Endothelial cell of umbilical vein (primary cell): ENCODE data around the gene OR3A2. TPM values are rescaled to one million over a fixed set of nuclear protein-coding genes. Genes with fewer than 3 reads are reported as not detected.

Experiments used
- BruUV-seq: library from RNA; stranded (reverse); fragments of 400-500 nt; replicated peaks from 2 replicates; lab custom pipeline; 2021; lab: Mats Ljungman, UMichigan
- CTCF ChIA-PET: fragments of 300-600, 350-600 bp; sonication (Branson Sonifier 250); formaldehyde crosslinking; loops from one replicate; lab custom pipeline; 2021; ENCODE audit warnings: antibody characterized with exemption, inconsistent platforms; lab: Charles Lee
- POLR2A ChIA-PET: fragments of 300-600, 350-600 bp; sonication (Branson Sonifier 250); formaldehyde crosslinking; loops from one replicate; lab custom pipeline; 2021; ENCODE audit warnings: antibody characterized with exemption, inconsistent platforms; lab: Charles Lee
- DNase-seq: peaks from one replicate; pipeline ENCODE4 v3.0.0-alpha.2; 2011; ENCODE audit warnings: low read depth, low spot score
- FAIRE-seq: peaks from 2 replicates; lab custom pipeline; 2011; peaks lifted over from hg19 to GRCh38; lab: Jason Lieb, UNC
- H2AFZ ChIP-seq: 2 replicates; pipeline ENCODE4 v1.6.0; 2012; ENCODE audit warnings: low read depth, low read length, control low read depth, inconsistent platforms
- H3K27ac ChIP-seq: 2 replicates; pipeline ENCODE4 v1.5.1; 2011; ENCODE audit warnings: low read depth, mild to moderate bottlenecking, control low read depth, low read length, moderate library complexity; ENCODE audit not compliant: insufficient read depth
- H3K27me3 ChIP-seq, 2 experiments: 2 replicates each; pipeline versions ENCODE4 v1.6.0 to v1.6.1; 2011; ENCODE audit warnings: low read length in 2 of 2, mixed read lengths in 1 of 2; ENCODE audit not compliant: control insufficient read depth in 2 of 2, insufficient read depth in 2 of 2
- H3K36me3 ChIP-seq, 2 experiments: 2 replicates in 1 of 2; 3 replicates in 1 of 2; pipeline ENCODE4 v1.5.1; 2011; ENCODE audit warnings: low read length in 2 of 2, mild to moderate bottlenecking in 1 of 2, moderate library complexity in 1 of 2; ENCODE audit not compliant: control insufficient read depth in 2 of 2, insufficient read depth in 2 of 2; ENCODE audit errors: extremely low read depth in 1 of 2
- H3K4me1 ChIP-seq: 3 replicates; pipeline ENCODE4 v1.5.1; 2011; ENCODE audit warnings: mild to moderate bottlenecking, low read length; ENCODE audit not compliant: control insufficient read depth, insufficient read depth; ENCODE audit errors: extremely low read depth
- H3K4me2 ChIP-seq: 2 replicates; pipeline ENCODE4 v1.6.1; 2011; ENCODE audit warnings: low read length, control low read depth, mixed read lengths; ENCODE audit not compliant: insufficient read depth
- H3K4me3 ChIP-seq, 3 experiments: fragments of 200-600 bp in 1 of 3; sonication (generic), shearing (Covaris generic) in 1 of 3; replicated peaks in 1 of 3; 2 replicates each; pipeline ENCODE4 v1.5.1; 2011 to 2016; ENCODE audit warnings: control low read depth in 3 of 3, low read length in 3 of 3, mild to moderate bottlenecking in 2 of 3, inconsistent platforms in 1 of 3, low read depth in 1 of 3, moderate library complexity in 1 of 3; ENCODE audit not compliant: insufficient read depth in 1 of 3
- H3K79me2 ChIP-seq: 2 replicates; pipeline ENCODE4 v1.6.0; 2012; ENCODE audit warnings: low read length, inconsistent platforms; ENCODE audit not compliant: control insufficient read depth, insufficient read depth
- H3K9ac ChIP-seq: replicated peaks from 2 replicates; pipeline ENCODE3; 2011; ENCODE audit warnings: low read length, control low read depth; ENCODE audit not compliant: insufficient read depth; ENCODE audit errors: extremely low read depth
- H3K9me1 ChIP-seq: replicated peaks from 3 replicates; pipeline ENCODE4 v1.6.0; 2011; ENCODE audit warnings: mild to moderate bottlenecking, low read length; ENCODE audit not compliant: control insufficient read depth, insufficient read depth; ENCODE audit errors: extremely low read depth
- H3K9me3 ChIP-seq: replicated peaks from 2 replicates; pipeline ENCODE4 v1.5.1; 2012; ENCODE audit warnings: low read length, inconsistent platforms; ENCODE audit not compliant: control insufficient read depth, insufficient read depth
- H4K20me1 ChIP-seq: replicated peaks from 2 replicates; pipeline ENCODE3; 2011; ENCODE audit warnings: mild to moderate bottlenecking, low read length; ENCODE audit not compliant: control insufficient read depth, insufficient read depth; ENCODE audit errors: extremely low read depth
- EZH2 ChIP-seq: IDR thresholded peaks from 2 replicates; pipeline ENCODE4 v1.6.1; 2012; ENCODE audit warnings: borderline replicate concordance, low read depth, mild to moderate bottlenecking, moderate library complexity, low read length, inconsistent platforms; ENCODE audit not compliant: severe bottlenecking
- FOS ChIP-seq: IDR thresholded peaks from 2 replicates; pipeline ENCODE4 v1.6.1; 2011; ENCODE audit warnings: mild to moderate bottlenecking, low read length, moderate library complexity, borderline replicate concordance; ENCODE audit not compliant: insufficient read depth
- JUN ChIP-seq: IDR thresholded peaks from 2 replicates; pipeline ENCODE4 v1.6.1; 2011; ENCODE audit warnings: borderline replicate concordance, low read depth; ENCODE audit not compliant: insufficient read length, insufficient read depth
- POLR2A ChIP-seq: IDR thresholded peaks from 2 replicates; pipeline ENCODE4 v1.6.1; 2012; ENCODE audit warnings: low read depth, mild to moderate bottlenecking, control low read depth, low read length
- dilution Hi-C: fragments of 300-500 bp; cut with MboI; formaldehyde crosslinking; loops from one replicate; pipeline ENCODE4 v1.15.0; 2019; ENCODE audit warnings: low sequenced_read_pairs; ENCODE audit not compliant: extremely low pct_ligation_motif_present
- intact Hi-C: fragments of 100-400 bp; cut with micrococcal nuclease; formaldehyde crosslinking; loops from one replicate; pipeline ENCODE4 v1.10.0; 2022
- polyA plus RNA-seq, 4 experiments: library from polyadenylated mRNA; depleted of rRNA in 3 of 4; stranded (reverse) in 3 of 4; unstranded in 1 of 4; fragments of >200 nt; gene quantifications; 2 replicates each; pipeline versions ENCODE4 v1.2.1 to v1.2.3, GENCODE V29; 2011 to 2012; ENCODE audit warnings: missing spikeins in 1 of 4
- total RNA-seq: library from RNA; stranded (reverse); gene quantifications from 2 replicates; pipeline ENCODE4 v1.2.3, GENCODE V29; 2021
- TF ChIP-seq, protein P1 (sequence below): IDR thresholded peaks from 2 replicates; pipeline ENCODE4 v1.6.1; 2011; ENCODE audit not compliant: insufficient read depth, insufficient read length

OR3A2 gene
- total and polyA plus RNA-seq, 2 donors (not counting 3 experiments of a cell fraction or from before 2014, with no cell fraction given): 0.10 TPM; not detected in 1

DNA sequence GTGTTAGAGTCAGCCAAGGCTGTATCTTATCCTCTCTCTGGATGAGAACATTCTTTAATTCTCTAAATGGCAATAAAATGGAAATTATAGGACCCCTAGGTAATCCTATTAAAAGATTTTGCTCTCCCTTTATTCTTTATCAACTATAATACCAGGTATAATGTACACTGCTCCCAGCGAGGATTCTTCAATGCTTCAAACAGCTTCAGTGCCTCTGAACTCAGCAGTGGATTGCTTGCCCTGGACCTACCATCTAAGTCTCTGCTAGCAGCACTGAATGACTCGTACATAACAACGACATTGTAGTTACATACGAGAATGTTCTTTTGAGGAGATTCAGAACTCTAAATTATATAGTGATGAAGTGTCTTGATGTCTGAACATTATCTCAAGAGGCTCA, 3.7 kb upstream of the OR3A2 start:
- H3K9me1 ChIP-seq: no peaks in the 10 kb centered on the region
- H3K9ac ChIP-seq: no peak overlapping the region
- no peaks in the 10 kb centered on the region for H3K9me3 ChIP-seq
- FAIRE-seq (no peak), DNase-seq (no peak)
- no peaks in the 10 kb centered on the region for H4K20me1 ChIP-seq
- no peaks in the 10 kb centered on the region for H3K4me1 ChIP-seq
- H3K27me3 ChIP-seq: no peaks in the 10 kb centered on the region
- H3K27ac ChIP-seq: no peak overlapping the region
- H3K79me2 ChIP-seq: no peaks in the 10 kb centered on the region
- intact Hi-C loops: no loop called here
- H2AFZ ChIP-seq: no peak overlapping the region
- ChIA-PET CTCF (no interaction called here), POLR2A (no interaction called here)
- no peak for TF ChIP-seq POLR2A
- H3K4me3 ChIP-seq: no peak overlapping the region
- H3K36me3 ChIP-seq: no peaks in the 10 kb centered on the region
- H3K4me2 ChIP-seq: no peak overlapping the region
- no TSS peak for BruUV-seq
- dilution Hi-C loops: no loop called here

DNA sequence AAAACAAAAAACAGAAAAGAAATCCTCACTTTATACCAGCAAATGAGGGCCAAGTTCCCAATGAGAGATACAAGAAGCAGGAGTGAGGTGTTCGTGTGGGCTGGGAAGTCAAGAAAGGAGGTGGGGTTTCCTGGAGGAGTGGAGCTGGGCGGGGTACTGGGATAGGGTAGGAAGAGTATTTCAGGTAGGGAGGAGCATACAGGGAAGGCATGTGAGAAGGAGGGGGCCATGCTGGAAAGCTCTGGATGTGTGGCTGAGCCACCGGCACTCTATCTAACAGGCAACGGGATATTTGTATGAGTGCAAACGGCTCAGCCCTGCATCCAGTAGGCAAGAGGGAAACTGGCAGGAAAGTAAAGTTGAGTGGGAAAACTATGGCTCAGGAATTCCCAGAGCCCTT, 4.2 kb downstream of the OR3A2 start:
- H2AFZ ChIP-seq: no peak overlapping the region
- no peaks in the 10 kb centered on the region for H3K4me1 ChIP-seq
- FAIRE-seq (no peak), DNase-seq (no peak)
- no peaks in the 10 kb centered on the region for H3K9me1 ChIP-seq
- no peak overlapping the region for H3K4me3 ChIP-seq
- no peaks in the 10 kb centered on the region for H3K79me2 ChIP-seq
- no peak for TF ChIP-seq EZH2
- TF ChIP-seq, protein P1, sequence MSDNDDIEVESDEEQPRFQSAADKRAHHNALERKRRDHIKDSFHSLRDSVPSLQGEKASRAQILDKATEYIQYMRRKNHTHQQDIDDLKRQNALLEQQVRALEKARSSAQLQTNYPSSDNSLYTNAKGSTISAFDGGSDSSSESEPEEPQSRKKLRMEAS: no peak
- TF ChIP-seq JUN: no peak
- TF ChIP-seq FOS: no peak
- TF ChIP-seq POLR2A: no peak
- no peaks in the 10 kb centered on the region for H4K20me1 ChIP-seq
- BruUV-seq: no TSS peak
- no peaks in the 10 kb centered on the region for H3K27me3 ChIP-seq
- dilution Hi-C loops: no loop called here
- ChIA-PET CTCF (no interaction called here), POLR2A (no interaction called here)
- no peak overlapping the region for H3K9ac ChIP-seq
- intact Hi-C loops: no loop called here
- no peak overlapping the region for H3K4me2 ChIP-seq
- no peak overlapping the region for H3K27ac ChIP-seq
- no peaks in the 10 kb centered on the region for H3K36me3 ChIP-seq
- H3K9me3 ChIP-seq: peaks cover 2% of the 10 kb centered on the region
